Ishikawa (cell line): ENCODE results near the gene CLSTN1.

ENCODE experiments used
- CREB1 ChIP-seq: IDR thresholded peaks from 2 replicates; pipeline ENCODE4 v1.6.1; 2012; ENCODE audit warnings: low read depth
- EP300 ChIP-seq: IDR thresholded peaks from 2 replicates; pipeline ENCODE4 v1.6.1; 2012; ENCODE audit warnings: borderline replicate concordance
- FOXM1 ChIP-seq: IDR thresholded peaks from 2 replicates; pipeline ENCODE4 v1.6.1; 2012; ENCODE audit warnings: low read depth, borderline replicate concordance
- RAD21 ChIP-seq: IDR thresholded peaks from 2 replicates; pipeline ENCODE4 v1.6.1; 2012; ENCODE audit warnings: low read depth

- TF ChIP-seq CREB1 (no peak), RAD21 (no peak), FOXM1 (no peak), EP300 (no peak)
Observed at GRCh38 chr1:9774712-9775679, 48.8 kb downstream of the CLSTN1 start.
